HG03457 (cell line): ENCODE measurements around the gene UBB.

Source experiments
- ATAC-seq: cut with Tn5 transposase; IDR thresholded peaks from one replicate; pipeline ENCODE4 v1.9.1; 2021; ENCODE audit warnings: moderate number of reproducible peaks; ENCODE audit not compliant: unreplicated experiment

Gene UBB

DNA sequence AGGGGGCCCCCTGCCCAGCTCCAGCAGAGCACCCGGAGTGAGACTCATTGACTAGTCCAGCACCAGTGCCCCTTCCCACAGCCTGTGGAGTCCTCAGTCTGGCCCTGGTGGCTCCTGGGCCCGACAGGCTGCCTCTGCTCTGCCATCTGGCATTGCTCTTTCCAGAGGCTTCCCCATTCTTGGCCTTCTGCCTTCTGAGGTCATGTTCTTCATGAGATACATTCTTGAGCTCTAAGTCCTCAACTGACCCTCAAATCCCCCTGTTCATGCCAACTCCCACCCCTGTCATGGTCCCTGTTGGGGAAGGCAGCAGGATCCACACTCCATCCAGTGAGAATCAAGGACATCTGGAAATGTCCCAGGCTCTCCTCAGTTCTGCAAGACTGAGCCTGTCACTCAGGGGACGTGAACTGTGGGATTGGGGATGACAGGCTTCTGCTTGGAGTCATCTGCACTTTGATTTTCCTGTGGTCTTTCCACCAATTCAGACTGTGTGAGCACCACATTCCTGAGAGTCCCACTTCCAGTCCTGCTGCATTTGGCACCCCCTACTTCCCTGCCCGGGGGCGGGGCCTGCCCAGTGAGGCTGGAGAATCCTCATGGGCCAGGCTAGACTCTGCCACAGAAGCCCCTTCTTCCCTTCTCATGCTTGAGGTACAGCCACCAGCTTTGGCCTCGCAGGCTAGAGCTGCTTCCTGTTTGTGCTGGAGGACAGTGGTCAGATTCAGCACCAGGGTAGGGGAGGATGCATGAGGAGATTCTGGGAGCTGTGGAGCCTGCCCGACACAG, 37.2 kb downstream of the UBB start:
- no peak for ATAC-seq

DNA sequence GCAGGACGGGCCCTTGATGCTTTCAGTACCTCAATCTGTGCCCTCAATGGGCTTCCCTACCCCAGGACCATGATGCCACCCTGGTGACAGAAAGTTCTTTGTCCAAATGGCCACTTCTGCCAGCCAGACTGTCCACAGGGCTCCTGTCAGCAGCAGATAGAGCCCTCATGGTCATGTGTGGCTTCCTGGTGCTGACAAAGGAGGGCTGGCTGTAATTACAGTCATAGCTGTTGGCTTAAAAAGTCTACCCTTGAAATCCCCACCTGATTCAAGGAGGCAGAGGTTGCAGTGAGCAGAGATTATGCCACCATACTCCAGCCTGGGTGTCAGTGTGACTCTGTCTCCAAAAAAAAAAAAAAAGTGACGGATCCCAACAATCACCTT, 37.8 kb downstream of the UBB start:
- no peak for ATAC-seq

DNA sequence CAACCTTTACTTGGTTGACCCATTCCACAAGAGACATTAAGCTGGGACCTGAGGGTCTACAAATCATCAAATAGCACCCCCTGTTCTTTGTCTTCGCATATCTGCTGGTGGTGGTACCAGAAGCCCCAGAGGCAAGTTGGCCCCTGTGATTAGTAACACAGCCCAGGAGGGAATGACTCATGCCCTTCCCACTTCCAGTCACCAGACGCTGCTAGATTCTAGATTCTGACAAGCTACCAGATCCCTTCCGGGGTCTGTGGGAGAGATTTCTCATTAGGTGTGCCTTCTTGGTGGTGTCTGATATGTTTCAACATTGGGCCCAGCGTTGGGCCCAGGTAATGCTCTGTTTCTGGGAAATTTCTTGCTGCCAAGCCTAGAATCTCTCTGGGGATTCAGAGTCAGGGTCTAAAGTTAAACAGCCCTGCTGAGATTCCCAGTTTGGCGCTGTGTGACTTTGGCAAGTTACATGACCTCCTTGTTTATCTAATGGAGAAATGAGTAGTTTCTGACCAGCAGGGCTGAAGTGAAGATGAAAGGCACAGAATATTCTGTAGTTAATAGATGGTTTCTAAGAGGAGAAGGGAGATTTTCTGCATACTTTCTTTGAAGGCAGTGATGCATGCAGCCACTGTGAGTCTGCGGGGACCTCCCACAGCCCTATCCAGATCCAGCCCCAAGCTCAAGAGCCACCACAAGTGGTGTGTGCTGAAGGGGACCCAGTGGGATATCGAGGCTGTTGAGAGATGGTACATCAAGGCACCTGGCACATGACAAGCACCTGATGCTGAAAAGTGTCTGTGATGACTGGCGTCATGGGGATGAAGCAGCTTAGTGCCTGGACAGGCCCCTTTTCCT, 38.4 kb downstream of the UBB start:
- no peak for ATAC-seq

DNA sequence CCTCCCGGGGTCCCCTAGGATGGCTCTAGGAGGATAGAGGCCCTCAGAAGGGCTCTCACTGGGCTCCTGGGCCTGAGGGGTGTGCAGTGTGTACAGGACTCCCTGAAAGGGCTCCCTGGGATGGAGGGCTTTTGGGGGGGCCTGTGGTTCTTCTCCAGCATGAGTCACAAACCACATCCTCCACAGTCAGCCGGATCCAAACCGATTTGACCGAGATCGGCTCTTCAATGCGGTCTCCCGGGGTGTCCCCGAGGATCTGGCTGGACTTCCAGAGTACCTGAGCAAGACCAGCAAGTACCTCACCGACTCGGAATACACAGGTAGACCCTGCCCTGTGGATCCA, 39.0 kb downstream of the UBB start:
- no peak for ATAC-seq

DNA sequence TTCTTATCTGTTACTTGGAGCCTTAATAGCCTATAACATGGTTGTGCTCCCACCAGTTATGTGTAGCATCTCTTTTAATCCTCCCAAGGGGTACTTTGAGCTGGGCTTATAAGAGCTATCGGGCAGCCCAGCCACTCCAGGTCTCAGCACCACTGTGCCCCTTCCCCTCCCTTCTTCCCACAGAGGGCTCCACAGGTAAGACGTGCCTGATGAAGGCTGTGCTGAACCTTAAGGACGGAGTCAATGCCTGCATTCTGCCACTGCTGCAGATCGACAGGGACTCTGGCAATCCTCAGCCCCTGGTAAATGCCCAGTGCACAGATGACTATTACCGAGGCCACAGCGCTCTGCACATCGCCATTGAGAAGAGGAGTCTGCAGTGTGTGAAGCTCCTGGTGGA, 41.5 kb downstream of the UBB start:
- ATAC-seq, result no peak

DNA sequence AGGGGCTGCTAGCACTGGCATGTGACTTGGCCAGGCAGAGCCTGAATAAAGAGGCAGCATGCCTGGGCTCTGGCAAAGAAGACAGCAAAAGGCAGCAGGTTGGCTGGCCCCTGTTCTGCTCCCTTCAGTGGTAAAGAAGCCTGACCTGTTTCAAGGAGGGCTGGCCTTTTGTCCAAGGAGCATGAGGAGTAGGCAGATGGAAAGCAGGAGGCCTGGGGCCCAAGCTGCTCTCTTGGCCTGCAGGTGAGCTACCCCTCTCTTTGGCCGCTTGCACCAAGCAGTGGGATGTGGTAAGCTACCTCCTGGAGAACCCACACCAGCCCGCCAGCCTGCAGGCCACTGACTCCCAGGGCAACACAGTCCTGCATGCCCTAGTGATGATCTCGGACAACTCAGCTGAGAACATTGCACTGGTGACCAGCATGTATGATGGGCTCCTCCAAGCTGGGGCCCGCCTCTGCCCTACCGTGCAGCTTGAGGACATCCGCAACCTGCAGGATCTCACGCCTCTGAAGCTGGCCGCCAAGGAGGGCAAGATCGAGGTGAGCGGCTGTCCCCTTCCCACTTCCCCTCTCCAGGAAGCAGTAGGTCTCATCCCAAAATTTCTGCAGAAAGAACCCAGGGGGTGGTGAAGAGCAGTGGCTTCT, 42.5 kb downstream of the UBB start:
- no peak for ATAC-seq

DNA sequence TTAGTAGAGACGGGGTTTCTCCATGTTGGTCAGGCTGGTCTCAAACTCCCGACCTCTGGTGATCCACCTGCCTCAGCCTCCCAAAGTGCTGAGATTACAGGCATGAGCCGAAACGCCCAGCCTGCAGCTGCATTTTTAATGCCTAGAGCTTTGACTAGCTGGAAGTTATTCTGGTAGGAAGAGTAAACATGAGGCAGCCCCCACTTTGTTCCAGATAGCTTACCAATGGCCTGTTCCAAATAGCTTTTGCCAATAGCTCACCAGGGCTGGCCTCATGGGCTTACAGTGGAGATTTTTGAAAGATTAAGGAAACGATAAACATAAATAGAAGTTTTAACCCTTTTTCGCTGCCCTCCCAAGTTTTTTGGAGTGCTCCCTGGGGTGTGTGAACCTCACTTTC, 44.3 kb downstream of the UBB start:
- no peak for ATAC-seq

DNA sequence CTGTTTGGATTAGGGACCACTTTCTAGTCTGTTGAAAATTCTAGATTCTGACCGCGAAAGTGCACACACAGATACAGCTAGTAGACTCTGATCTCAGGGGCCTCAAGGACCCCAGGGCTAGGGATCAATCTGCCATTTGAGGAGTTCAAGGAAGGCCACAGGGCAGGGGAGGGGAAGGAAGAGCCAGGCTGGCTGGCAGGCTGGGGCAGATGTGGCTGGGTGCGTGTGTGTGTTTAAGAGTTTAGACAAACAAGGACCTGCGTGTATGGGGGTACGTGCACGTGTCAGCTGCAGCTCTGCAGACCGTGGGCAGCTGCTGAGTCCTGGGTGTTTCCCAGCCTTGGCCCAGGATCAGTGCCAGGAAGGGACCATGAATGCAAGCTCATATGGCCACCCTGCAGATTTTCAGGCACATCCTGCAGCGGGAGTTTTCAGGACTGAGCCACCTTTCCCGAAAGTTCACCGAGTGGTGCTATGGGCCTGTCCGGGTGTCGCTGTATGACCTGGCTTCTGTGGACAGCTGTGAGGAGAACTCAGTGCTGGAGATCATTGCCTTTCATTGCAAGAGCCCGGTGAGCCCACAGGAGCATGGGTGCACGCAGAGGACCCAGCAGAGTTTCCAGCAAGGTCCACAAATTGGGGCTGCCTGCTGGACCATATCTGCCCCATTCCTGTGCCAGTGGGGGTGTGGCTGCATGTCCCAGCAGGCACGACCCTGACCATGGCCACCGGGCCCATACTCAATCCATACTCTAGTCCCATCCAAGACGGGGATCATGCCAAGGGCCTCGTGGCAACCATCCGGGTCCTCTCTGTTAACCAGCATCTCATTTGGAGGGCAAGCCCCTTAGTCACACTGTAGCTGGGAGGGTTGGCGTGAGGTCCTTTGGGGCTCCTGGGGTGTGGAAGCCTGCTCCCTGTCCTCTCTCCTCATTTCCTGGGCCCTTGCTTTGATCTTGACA, 45.1 kb downstream of the UBB start:
- no peak for ATAC-seq

DNA sequence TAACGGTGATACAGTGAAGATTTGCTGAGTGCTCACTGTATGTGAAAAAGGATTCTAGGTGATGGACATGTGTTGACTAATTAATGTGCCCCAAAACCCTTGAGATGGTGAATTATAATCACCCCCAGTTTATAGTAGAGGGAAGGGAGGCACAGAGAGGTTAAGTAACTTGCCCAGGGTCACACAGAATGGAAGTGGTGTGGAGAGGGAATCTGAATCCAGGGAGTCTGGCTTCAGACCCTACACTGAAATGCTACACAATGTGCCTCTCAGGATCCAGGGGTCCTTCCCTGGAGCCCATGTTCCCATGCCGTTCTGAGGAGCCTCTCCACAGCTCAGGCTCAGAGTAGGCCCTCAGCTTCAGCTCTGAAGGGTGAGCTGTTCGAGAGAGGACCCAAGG, 46.1 kb downstream of the UBB start:
- no peak for ATAC-seq

DNA sequence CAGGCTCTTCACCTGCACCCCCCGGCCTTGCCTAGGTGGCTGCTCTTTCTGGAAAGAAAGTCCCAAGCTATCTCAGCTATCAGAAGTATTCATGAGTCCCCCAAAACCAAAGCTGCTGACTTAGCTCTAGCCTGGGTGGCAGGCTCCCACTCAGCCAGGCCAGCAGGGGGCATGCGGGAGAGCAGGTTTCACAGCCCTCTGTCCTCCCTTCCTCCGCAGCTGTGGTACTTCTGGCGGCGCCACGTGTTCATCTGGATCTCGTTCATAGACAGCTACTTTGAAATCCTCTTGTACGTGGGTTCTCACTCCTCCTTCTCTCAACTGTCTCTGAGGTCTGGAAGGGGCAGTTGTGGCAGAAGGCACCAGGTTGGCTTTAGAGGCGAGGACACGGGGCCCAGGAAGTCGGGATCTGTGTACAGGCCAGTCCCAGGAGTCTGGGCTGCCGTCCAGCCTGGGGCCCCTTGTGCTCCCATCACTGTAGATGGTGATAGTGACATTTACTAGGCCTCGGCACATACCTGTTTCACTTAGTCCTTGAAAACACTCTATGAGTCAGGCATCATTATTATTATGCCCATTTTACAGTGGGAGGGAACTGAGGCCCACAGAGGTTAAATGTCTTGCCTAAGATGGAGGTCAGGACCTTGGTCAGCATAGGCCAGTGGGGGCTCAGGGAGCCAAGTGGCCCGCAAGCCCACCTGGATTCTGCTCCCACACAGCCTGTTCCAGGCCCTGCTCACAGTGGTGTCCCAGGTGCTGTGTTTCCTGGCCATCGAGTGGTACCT, 47.4 kb downstream of the UBB start:
- no peak for ATAC-seq

DNA sequence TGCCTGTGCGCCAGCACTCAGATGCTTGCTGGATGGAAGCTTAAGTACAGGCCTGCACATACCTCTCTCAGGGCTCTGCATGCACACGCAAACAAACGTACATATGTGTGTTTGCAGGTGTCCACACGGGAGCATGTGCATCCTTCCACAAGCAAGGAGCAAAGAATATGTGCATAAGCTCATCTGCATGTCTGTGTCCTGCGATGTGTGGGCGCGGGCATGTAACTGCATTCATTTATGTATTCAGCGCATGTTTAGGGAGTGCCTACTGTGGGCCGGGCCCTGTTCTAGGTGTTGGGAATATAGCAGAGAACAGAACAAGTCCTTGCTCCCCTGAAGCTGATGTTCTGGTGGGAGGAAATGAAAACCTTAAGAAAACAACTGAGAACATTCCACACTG, 48.2 kb downstream of the UBB start:
- no peak for ATAC-seq

DNA sequence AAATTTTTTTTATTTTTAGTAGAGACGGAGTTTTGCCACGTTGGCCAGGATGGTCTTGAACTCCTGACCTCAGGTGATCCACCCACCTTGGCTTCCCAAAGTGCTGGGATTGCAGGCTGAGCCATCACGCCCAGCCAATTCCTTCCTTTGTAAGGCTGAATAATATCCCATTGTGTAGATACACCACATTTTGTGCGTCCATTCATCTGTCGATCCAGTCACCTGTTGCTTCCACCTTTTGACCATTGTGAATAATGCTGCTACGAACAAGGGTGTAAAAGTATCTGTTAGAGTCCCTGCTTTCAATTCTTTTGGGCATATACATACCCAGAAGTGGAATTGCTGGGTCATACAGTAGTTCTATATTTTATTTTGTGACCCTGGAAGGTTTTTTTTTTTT, 49.8 kb downstream of the UBB start:
- ATAC-seq, result no peak

DNA sequence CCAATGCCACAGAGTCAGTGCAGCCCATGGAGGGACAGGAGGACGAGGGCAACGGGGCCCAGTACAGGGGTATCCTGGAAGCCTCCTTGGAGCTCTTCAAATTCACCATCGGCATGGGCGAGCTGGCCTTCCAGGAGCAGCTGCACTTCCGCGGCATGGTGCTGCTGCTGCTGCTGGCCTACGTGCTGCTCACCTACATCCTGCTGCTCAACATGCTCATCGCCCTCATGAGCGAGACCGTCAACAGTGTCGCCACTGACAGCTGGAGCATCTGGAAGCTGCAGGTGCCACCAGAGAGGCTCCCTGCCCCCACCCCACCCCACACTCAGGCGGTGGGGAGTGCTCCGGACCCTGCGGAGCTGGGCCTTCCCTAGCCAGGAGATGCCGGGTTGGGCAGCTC, 51.1 kb downstream of the UBB start:
- no peak for ATAC-seq
